Esophagus squamous epithelium (tissue), 4 donors: ENCODE results near the gene PTPA.

ENCODE experiments used
- POLR2A ChIP-seq, 4 donors: fragments of 450-650 bp; IDR thresholded peaks; one replicate each; pipeline ENCODE4 v1.6.1; 2017; ENCODE audit warnings: antibody characterized with exemption in 4 of 4, mild to moderate bottlenecking in 4 of 4, moderate library complexity in 3 of 4
- TF ChIP-seq, protein P1 (sequence below), 6 experiments: fragments of 450-650 bp in 4 of 6; fragments of 200-600 bp in 2 of 6; sonication (generic) in 2 of 6; IDR thresholded peaks; one replicate each; pipeline ENCODE4 v1.5.1; 2016 to 2019; ENCODE audit warnings: antibody characterized with exemption in 6 of 6, mild to moderate bottlenecking in 4 of 6, moderate library complexity in 4 of 6

DNA sequence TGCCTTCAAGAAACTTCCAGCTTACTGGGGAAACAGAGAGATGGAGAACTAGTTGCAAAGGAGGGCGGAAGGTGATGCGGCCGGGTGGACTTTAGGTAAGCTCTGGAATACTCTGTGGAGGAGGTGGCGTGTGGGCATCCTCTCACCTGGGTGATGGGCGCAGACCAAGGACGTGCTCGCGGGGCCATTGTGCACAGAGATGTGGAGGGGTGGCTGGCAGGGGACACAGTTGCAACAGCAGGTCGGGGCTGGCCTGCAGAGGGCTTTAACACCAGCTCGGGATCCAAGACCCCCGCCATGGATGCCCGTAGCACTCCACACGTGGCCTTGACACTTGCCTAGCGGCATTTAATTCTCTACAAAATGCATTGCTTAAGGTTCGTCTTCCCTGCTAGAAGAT lies 40.3 kb downstream of the PTPA start:
- TF ChIP-seq, protein P1, sequence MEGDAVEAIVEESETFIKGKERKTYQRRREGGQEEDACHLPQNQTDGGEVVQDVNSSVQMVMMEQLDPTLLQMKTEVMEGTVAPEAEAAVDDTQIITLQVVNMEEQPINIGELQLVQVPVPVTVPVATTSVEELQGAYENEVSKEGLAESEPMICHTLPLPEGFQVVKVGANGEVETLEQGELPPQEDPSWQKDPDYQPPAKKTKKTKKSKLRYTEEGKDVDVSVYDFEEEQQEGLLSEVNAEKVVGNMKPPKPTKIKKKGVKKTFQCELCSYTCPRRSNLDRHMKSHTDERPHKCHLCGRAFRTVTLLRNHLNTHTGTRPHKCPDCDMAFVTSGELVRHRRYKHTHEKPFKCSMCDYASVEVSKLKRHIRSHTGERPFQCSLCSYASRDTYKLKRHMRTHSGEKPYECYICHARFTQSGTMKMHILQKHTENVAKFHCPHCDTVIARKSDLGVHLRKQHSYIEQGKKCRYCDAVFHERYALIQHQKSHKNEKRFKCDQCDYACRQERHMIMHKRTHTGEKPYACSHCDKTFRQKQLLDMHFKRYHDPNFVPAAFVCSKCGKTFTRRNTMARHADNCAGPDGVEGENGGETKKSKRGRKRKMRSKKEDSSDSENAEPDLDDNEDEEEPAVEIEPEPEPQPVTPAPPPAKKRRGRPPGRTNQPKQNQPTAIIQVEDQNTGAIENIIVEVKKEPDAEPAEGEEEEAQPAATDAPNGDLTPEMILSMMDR (IDR thresholded peaks at IDR 0.05): no peak
- no peak for TF ChIP-seq POLR2A (IDR thresholded peaks at IDR 0.05)
